Measurements from ENCODE around the gene TOX4. TPM values are rescaled to one million over a fixed set of nuclear protein-coding genes. Genes with fewer than 3 reads are reported as not detected.

Gene TOX4
- total and polyA plus RNA-seq, 9 of the 15 experiments (the other 6 are each of a cell fraction or from before 2014, with no cell fraction given), result 9.9 to 76.5 (median 41.0) TPM

GRCh38 chr14:21510735-21511657 is 34.0 kb downstream of the TOX4 start, which contains the start of gene METTL3:
Gene METTL3 (minus strand): TSS chr14:21511340. CDS start chr14:21511223, 117 bp downstream.
- CTCF ChIA-PET (ENCODE audit: low intra/inter-chr PET ratio), result no interaction called here
- FAIRE-seq, result peak; percentile 98
- WGBS (ENCODE audit: insufficient coverage, low coverage, missing lambda C conversion rate), result 0% methylated on average over 41 of the region's 53 CpGs
- TF ChIP-seq SMARCA5 (IDR thresholded peaks at IDR 0.05), result no peak
- TF ChIP-seq, protein P1, sequence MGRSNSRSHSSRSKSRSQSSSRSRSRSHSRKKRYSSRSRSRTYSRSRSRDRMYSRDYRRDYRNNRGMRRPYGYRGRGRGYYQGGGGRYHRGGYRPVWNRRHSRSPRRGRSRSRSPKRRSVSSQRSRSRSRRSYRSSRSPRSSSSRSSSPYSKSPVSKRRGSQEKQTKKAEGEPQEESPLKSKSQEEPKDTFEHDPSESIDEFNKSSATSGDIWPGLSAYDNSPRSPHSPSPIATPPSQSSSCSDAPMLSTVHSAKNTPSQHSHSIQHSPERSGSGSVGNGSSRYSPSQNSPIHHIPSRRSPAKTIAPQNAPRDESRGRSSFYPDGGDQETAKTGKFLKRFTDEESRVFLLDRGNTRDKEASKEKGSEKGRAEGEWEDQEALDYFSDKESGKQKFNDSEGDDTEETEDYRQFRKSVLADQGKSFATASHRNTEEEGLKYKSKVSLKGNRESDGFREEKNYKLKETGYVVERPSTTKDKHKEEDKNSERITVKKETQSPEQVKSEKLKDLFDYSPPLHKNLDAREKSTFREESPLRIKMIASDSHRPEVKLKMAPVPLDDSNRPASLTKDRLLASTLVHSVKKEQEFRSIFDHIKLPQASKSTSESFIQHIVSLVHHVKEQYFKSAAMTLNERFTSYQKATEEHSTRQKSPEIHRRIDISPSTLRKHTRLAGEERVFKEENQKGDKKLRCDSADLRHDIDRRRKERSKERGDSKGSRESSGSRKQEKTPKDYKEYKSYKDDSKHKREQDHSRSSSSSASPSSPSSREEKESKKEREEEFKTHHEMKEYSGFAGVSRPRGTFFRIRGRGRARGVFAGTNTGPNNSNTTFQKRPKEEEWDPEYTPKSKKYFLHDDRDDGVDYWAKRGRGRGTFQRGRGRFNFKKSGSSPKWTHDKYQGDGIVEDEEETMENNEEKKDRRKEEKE (IDR thresholded peaks at IDR 0.05; ENCODE audit: borderline replicate concordance in 1 of 2, control insufficient read depth in 1 of 2, low read depth in 2 of 2, low read length in 1 of 2), result no peak
- TF ChIP-seq PTTG1 (tag; IDR thresholded peaks at IDR 0.05; ENCODE audit: low read depth), result no peak
- TF ChIP-seq ZNF644 (tag; IDR thresholded peaks at IDR 0.05; ENCODE audit: low read depth), result peak; percentile 98
- TF ChIP-seq KHSRP (IDR thresholded peaks at IDR 0.05), result no peak
- TF ChIP-seq ZFX (CRISPR knock-in tag; IDR thresholded peaks at IDR 0.05), result peak; percentile 75
- TF ChIP-seq ERF (CRISPR knock-in tag; IDR thresholded peaks at IDR 0.05), result no peak
- no peak for TF ChIP-seq SNIP1 (IDR thresholded peaks at IDR 0.05; ENCODE audit: low read depth)
- TF ChIP-seq NFIX (CRISPR knock-in tag; IDR thresholded peaks at IDR 0.05; ENCODE audit: low read depth), result no peak
- TF ChIP-seq SP2 (IDR thresholded peaks at IDR 0.05; ENCODE audit: extremely low read depth, low read depth, low read length, poor library complexity, severe bottlenecking), result no peak
- TF ChIP-seq, protein P2, sequence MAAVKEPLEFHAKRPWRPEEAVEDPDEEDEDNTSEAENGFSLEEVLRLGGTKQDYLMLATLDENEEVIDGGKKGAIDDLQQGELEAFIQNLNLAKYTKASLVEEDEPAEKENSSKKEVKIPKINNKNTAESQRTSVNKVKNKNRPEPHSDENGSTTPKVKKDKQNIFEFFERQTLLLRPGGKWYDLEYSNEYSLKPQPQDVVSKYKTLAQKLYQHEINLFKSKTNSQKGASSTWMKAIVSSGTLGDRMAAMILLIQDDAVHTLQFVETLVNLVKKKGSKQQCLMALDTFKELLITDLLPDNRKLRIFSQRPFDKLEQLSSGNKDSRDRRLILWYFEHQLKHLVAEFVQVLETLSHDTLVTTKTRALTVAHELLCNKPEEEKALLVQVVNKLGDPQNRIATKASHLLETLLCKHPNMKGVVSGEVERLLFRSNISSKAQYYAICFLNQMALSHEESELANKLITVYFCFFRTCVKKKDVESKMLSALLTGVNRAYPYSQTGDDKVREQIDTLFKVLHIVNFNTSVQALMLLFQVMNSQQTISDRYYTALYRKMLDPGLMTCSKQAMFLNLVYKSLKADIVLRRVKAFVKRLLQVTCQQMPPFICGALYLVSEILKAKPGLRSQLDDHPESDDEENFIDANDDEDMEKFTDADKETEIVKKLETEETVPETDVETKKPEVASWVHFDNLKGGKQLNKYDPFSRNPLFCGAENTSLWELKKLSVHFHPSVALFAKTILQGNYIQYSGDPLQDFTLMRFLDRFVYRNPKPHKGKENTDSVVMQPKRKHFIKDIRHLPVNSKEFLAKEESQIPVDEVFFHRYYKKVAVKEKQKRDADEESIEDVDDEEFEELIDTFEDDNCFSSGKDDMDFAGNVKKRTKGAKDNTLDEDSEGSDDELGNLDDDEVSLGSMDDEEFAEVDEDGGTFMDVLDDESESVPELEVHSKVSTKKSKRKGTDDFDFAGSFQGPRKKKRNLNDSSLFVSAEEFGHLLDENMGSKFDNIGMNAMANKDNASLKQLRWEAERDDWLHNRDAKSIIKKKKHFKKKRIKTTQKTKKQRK (IDR thresholded peaks at IDR 0.05; ENCODE audit: borderline replicate concordance, low read depth, low read length), result no peak

More at GRCh38 chr14:21510735-21511657, 34.0 kb downstream of the TOX4 start, which contains the start of gene METTL3:
- peaks cover 26% of the 10 kb centered on the region for H3K36me3 ChIP-seq (ENCODE audit: control insufficient read depth, insufficient read depth, low read length)
- peak within 1 kb of the TSS; percentile 80 for H2AFZ ChIP-seq (ENCODE audit: low read depth, low read length)
- in situ Hi-C loops (cut with MboI) (no loop called here), intact Hi-C loops (cut with micrococcal nuclease) (loop anchor here (2.0 to 5.0 kb wide), 3 partner anchors 16 to 46 kb away; partner anchors contain the start of genes RAB2B, SALL2 and TOX4)
- peak within 1 kb of the TSS; percentile 92 to 94 for H3K9ac ChIP-seq (ENCODE audit: insufficient read depth in 1 of 2, low read depth in 2 of 2, low read length in 2 of 2)
- H3K27ac ChIP-seq (ENCODE audit: extremely low read depth, low read depth, low read length), result peak within 1 kb of the TSS; percentile 91
- DNase-seq (ENCODE audit: extremely low read depth in 1 of 4, low spot score in 3 of 4) (peak; percentile 80 to 97 (median 84)), ATAC-seq (peak; percentile 97)
- H3K4me2 ChIP-seq (ENCODE audit: insufficient read depth, low read length), result peak within 1 kb of the TSS; percentile 87
- TSS peak; percentile 79 for BruUV-seq (replicated peaks)
- H3K4me3 ChIP-seq, result peak within 1 kb of the TSS; percentile 59
- no peaks in the 10 kb centered on the region for H3K9me1 ChIP-seq (ENCODE audit: control insufficient read depth, insufficient read depth, low read length)
- peaks cover 49% of the 10 kb centered on the region for H3K79me2 ChIP-seq (ENCODE audit: control insufficient read depth, insufficient read depth, low read length)
- no peaks in the 10 kb centered on the region for H4K20me1 ChIP-seq (replicated peaks; ENCODE audit: control insufficient read depth, insufficient read depth, low read length)
- POLR2A ChIA-PET, result interaction anchor here (0.6 to 3.5 kb wide), 18 partner anchors 8 to 1413 kb away, joined by 3 to 39 read pairs (median 4); partner anchors contain the start of genes CHD8 and SALL2
- H3K4me1 ChIP-seq (replicated peaks in 1 of 2; ENCODE audit: control insufficient read depth in 2 of 2, insufficient read depth in 2 of 2, low read length in 2 of 2), result no peaks in the 10 kb centered on the region; a peak in 2 of 5 replicates
- H3K9me3 ChIP-seq (replicated peaks; ENCODE audit: control insufficient read depth, insufficient read depth, low read depth, low read length), result no peaks in the 10 kb centered on the region
- H3K27me3 ChIP-seq (ENCODE audit: control insufficient read depth in 2 of 2, insufficient read depth in 2 of 2, low read length in 2 of 2), result no peaks in the 10 kb centered on the region
